HG02943 (cell line): ENCODE measurements around the gene RAP1GAP2.

Source experiments
- ATAC-seq: cut with Tn5 transposase; IDR thresholded peaks from one replicate; pipeline ENCODE4 v1.9.1; 2021; ENCODE audit warnings: mild to moderate bottlenecking, low read depth, moderate library complexity; ENCODE audit not compliant: unreplicated experiment

RAP1GAP2 gene

DNA sequence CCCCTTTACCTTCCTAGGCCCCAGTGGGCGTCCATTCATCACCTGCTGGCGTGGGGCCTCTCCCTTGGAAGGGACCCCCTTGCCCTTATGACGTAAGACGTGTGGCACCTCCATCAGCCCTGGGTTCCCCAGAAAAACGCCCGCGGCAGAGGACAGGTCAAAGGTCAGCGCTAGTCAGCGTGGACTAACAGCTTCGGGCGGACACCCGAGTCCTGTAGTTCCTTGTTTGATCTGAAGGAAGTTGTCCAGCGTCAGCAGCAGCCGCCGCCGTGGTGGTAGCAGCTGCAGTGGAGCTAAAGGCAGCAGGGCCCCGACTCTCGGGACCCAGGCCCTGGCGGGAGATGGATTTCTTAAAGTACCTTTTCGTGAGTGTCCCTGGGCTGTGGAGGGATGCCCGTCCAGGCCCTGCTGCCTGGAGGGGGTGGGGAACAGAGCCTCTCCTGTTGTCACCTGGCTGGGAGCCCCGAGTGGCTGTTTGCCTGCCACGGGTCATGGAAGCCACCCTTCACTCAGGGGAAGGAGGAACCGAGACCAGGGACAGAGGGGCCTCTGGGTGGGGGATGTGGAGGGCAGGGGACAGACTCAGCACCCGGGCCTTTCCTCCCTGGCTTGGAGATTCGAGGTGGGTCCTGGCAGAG lies 143.6 kb downstream of the RAP1GAP2 start:
- ATAC-seq = no peak

DNA sequence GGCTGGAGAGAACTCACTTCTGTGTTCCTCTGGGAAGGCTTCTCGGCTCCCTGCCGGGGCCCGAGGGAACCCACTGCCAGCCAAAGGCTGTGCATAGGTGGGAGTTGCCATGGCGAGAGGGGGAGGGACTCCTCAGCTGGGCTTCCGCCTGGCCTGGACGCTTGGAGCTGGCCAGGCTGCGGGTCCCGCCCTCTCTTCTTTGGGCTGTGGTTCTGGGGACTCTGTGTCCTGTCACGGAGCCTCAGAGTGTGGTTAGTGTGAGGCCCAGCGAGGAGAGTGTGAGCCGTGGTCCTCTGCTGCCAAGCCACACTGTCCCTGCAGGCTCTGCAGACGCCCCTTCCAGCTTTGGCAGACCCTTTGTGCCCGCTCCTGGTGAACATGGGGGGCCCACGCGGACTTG lies 144.1 kb downstream of the RAP1GAP2 start:
- no peak for ATAC-seq

DNA sequence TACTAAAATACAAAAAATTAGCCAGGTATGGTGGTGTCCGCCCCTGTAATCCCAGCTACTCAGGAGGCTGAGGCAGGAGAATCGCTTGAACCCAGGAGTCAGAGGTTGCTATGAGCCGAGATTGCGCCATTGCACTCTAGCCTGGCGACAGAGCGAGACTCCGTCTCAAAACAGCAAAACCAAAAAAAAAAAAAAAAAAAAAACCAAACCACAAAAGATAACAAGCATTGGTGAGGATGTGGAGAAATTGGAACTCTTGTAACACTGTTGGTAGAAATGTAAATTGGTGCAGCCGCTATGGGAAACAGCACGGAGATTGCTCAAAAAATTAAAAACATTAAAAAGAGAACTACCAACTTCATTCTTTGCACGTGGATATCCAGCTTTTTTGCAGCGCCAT lies 147.7 kb downstream of the RAP1GAP2 start:
- ATAC-seq = no peak

DNA sequence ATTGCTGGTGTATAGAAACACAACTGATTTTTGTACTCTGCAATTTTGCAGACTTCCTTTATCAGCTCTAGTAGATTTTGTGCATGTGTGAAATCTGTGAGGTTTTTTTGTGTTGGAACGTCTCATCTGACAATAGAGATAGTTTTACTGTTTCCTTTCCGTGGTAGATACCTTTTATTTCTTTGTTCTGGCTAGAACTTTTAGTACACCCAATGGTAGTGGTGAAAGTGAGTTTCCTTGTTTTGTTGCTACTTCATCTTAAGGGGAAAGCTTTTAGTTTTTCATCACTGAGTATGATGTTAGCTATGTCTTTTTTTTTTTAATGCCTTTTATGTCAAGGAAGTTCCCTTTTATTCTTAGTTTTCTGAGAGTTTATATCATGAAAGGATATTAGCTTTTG lies 149.1 kb downstream of the RAP1GAP2 start:
- no peak for ATAC-seq

DNA sequence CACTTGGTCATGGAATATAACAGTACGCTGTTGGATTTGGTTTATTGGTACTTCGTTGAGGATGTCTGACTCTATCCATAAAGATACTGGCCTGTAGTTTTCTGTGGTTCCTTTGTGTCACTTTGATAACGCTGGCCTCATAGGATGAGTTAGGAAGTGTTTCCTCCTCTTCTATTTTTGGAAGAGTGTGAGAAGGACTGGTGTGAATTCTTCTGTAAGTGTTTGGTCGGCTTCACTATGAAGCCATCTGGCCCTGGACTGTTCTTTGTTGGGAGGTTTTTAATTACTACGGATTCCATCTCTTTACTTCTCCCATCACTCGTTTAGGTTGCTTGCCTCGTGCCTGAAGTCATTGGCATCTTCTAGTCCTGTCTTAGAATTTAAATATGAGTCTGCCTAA lies 149.9 kb downstream of the RAP1GAP2 start:
- ATAC-seq = no peak

DNA sequence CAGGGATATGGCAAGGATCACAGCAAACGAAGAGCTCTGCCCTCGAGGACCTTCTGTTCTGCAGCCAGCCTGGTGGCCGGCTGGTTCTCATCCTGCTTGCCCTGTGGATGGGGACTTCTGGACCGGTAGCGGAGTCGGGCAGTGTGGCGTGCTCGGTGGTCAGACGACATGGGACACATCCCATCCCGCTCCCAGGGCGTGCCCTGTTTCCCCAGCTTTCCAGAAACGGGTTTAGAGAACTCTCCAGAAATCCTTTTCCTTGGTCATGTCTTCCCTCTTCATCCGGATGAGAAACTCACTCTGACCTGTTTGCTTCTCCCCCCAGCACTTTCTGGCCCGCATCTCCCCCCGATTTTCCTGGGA lies 151.3 kb downstream of the RAP1GAP2 start:
- no peak for ATAC-seq

DNA sequence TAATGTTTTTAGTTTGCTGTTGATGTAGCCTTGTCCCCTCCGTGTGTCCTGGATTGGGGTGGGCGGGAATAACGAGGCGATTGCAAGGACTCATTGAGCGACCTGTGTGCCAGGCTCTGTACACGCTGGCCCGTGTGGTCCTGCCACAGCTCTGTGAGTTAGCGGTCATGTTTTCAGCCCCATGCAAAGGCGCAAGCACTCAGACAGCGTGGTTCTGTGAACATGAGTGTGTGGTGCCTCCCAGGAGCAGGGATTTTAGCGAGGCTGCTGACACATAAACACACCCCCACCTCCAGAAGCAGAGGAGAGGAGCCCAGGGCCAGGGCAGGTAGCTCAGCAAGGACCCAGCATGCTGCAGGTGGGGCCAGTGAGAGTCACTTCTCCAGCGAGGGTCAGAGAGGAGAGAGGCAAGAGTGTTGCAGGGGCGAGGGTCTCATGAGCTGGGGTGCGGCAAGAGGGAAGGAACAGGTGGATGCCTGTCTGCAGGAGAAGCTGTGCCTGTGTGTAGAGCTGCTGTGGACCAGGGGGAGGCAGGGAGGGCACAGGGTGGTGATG lies 151.8 kb downstream of the RAP1GAP2 start:
- no peak for ATAC-seq

DNA sequence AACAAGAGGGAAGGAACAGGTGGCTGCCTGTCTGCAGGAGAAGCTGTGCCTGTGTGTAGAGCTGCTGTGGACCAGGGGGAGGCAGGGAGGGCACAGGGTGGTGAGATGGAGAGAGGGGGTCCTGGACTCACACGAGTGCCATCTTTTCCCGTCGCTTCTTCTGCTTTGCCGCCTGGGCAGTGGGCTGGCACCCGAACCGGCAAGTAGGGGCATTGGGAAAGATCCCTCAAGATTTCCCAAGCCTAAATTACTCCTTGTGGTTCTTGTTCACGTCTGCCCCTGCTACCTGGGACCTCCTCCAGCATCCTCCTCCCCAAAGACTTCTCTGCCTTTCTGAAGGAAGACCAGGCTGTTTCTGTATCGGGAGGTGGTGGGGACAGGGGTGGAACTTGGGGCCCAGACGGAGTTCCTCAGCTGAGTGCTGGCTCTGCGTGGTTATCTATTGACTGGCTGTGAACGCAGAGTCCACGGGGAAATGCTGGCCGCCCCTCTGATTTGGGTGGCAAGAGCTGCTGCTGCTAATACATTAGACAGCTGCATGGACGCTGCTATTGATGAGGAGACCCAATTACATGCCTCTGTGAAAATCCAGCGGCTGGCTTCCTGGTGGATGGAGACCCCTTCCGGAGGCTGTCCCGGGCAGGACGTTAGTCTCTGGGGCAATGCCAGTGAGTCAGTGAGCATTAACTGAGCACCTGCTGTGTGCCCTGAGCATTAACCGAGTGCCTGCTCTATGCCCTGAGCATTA lies 152.7 kb downstream of the RAP1GAP2 start:
- no peak for ATAC-seq

DNA sequence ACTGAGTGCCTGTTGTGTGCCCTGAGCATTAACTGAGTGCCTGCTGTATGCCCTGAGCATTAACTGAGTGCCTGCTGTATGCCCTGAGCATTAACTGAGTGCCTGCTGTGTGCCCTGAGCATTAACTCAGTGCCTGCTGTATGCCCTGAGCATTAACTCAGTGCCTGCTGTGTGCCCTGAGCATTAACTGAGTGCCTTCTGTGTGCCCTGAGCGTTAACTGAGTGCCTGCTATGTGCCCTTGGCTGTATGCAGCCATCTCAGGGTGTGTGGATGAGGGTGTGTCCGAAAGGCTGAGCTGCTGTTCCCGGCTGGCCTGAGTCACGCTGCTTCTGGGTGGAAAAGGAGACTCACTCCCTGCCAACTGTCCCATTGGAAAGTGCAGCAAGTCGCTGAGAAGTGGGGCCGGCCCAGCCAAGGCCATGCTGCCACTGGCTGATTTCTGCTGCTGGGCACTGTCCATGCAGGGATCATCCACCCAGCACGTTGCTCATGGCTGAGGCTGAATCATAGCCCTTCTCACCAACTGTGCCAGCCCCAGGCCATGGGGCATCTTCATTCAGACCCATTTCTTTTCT lies 153.3 kb downstream of the RAP1GAP2 start:
- no peak for ATAC-seq

DNA sequence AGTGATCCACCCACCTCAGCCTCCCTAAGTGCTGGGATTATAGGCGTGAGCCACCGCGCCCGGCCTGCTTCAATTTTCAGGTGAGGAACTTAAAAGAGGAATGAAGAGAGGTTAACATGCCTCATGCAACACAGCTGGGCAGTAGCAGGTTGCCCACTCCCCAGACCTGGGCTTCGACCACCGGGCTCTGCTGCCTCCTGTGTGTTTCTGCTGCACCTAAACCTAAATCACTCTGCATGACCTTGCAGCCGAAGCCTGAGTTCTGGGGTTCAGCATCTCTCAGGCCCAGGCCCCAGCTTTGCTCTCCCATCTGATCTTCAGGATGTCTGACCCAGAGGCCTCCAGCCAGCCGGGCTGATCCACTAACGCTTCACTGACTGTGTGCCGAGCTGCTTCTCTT lies 154.6 kb downstream of the RAP1GAP2 start:
- ATAC-seq = no peak

DNA sequence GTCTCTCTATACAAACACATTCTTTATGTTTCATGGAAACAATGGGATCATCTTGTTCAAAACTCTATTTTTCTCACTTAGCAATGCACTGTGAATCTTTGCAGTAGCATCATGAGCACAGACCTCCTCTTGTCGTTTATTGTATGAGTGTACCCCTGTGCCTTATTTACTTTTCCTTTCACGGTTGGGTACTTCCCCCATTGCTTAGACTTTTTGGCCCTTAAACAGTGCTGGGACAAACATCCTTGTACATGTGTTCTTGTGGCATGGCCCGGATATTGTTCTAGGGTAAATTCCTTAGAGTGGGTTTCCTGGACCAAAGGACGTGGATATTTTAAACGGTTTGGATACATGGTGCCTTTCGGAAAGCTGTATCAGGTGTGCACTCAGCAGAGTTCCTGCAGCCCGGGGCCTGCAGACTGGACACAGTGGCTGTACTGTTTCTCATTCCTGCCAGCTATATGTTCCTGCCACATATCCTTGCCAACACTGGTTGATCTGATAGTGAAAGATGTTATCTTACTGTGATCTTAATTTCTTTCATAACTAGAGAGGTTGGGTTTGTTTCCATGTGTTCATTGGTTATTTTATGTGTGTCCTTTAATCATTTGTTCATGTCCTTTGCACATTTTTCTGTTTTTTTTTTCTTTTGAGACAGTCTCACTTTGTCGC lies 156.1 kb downstream of the RAP1GAP2 start:
- ATAC-seq = no peak

DNA sequence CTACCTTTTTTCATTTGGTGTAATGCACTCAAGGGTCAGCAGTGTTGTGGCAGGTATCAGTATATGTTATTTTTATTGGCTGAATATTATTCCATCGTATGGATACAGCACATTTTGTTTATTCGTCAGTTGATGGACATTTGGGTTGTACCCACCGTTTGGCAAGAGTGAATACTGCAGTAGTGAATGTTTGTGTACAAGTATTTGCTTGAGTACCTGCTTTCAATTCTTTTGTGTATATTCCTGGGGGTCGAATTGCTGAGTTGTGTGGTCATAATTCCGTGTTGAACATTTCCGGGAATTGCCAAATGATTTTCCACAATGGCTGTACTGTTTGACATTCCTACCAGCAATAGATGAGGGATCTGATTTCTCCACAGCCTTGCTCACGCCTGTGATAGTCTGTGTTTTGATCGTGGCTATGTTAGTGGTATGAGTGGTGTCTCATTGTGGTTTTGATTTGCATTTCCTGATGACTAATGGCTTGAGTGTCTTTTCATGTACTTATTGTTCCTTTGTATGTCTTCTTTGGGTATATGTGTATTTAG lies 158.7 kb downstream of the RAP1GAP2 start:
- ATAC-seq = no peak

DNA sequence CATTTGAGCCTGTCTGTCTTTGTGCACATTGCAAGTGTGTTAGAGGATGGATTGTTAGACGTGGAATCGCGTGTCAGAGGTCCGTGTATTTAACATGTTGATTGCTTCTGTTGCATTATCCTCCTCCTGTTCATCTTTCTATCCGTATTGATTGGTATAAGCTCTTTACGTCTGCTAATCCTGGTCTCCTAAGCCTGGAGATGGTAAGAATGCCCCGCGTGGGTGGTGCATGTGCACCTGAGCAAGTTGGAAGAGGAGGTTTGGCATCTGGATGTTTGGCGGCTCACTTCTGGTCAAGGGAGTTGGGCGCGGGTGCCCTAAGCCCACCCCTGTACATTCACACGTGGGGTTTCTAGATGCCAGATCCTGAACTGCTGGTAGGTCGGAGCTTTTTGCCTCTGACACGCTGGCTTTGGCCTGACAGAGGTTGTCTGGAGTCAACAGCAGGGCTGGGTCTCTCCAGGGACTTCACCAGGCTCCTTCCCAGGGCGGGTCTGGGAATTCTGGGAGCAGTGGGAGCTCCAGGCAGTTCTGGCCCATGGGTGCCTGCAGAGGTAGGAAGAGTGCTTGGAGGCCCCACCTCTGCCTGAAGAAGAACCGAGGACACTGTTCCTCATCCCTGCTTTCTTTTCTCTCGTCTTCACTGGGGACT lies 159.8 kb downstream of the RAP1GAP2 start:
- ATAC-seq = no peak

DNA sequence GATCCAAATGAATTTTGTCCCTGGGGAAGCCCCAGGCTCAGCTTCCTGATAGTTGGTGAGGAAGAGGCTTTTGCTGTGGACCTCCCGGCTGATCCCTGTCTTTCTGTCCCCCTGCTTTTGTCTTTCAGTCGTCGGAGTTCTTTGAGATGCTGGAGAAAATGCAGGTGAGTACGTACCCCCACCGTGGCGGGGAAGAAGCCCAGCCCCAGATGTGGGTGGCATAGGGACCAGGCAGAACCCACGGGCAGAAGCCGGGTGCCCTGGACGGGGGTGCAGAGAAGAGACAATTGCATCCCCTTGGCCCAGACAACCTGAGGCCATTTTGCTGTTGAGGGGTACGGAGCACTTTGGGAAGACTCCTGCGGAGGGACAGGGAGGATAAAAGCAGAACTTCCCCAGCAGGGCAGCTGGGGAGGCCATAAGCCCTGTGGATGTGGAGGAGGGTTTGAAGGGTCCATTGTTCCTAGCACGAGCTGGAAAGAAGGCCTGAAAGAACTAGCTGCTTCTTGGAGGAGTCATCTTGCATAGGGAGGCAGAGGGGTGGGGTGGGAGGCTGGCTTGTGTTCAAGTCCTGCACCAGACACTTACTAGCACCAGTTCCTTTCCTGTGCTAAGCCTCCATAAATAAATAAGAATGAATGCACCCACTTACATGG lies 161.5 kb downstream of the RAP1GAP2 start:
- no peak for ATAC-seq

DNA sequence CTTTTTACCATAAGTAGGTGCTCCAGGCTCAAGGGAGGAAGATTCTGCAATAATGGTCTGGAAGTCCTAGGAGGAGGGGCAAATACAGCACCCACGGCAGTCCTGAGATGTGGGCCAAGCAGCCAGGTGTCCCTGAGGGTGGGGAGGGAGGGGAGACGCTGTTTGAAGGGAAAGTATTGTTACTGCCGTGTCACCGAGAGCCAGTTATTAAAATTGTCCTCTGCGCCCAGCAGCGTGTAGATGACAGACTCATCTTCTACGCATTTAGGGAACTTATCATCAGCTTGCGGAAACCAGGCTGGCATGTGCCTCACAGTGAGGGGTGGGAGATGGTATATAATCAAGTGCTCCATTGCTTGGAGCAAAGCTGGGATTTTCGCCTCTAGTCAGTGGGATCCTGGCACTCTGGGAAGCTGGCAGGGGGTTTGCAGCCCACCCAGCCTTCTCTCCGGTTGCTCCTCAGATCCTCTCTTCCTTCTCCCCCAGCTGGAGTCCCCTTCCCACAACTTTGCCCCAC lies 162.5 kb downstream of the RAP1GAP2 start:
- no peak for ATAC-seq

DNA sequence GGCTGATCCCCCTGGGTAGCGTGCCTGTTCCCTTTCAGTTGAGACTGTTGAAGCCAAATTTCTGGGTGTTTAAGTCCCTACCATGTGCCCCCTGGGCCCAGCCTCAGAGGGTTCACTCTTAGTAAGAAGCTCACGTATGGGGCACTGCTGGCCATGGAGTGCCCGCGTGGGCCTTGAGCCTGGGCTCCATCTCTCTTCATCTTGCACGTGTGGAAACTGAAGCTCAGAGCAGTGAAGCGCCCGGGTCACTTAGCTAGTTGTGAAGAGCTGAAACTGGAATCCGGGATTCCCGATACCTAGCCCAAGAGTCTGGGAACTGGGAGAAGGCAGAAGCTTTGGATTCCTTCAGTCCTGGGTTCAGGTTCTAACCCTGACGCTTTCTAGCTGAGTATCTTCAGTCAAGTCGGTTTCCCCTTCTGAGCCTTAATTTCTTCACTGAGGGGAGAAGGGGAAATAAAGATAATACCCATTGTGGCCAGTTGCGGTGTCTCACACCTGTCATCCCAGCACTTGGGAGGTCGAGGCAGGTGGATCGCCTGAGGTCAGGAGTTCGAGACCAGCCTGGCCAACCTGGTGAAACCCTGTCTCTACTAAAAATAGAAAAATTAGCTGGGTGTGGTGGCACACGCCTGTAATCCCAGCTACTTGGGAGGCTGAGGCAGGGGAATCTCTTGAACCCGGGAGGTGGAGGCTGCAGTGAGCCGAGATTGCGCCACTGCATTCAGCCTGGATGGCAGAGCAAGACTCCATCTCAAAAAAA lies 163.3 kb downstream of the RAP1GAP2 start:
- ATAC-seq = no peak

DNA sequence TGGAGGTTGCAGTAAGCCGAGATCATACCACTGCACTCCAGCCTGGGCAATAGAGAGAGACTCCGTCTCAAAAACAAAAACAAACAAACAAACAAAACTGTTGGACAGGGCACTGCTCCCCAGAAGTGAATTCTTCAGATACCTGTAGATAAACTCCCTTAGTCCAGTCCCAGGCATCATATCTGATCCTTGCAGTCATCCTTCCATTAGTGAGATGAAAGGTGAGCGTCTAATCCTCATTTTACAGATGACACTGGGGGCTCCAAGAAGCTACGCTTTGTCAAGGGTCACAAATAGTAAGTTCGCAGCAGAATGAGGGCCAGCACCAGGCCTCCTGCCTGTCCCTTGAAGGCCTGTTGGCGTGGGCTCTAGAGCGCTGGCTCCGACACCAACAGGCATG lies 165.2 kb downstream of the RAP1GAP2 start:
- ATAC-seq = no peak

DNA sequence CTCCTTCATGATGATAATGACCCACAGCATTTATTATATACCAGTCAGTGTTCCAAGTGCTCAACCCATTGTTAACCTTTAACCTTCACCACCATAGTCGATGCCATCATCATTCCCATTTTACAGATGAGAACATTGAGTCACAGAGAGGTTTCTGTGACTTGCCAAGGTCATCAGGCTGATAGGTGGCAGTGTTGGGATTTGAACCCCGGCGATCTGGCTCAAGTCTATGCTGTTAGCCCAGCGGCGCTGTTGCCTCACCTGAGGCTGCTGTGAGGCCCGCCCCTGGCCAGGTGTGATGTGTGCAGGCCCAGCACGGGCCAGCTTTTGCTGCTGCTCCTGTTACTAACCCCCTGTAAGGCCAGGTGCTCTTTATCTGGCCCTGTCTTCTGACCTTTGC lies 166.0 kb downstream of the RAP1GAP2 start:
- no peak for ATAC-seq

DNA sequence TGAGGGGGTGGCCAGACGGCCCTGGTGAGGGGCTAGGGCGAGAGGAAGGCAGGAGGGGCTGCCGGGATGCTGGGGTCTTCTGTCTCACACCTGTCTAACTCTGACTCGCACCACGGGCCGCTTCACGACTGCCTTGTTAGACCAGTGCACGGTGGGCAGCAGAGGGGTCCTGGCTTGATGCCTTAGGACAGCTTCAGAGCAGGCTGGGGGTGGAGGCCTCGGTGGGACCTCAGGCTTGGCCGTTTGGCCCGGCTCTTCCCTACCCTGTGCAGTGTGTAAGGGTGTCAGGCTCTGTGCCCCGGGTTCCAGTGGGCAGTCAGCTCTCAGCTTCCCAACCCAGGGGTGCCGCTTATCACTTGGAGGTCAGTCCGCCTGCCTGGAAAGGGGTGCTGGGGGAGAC lies 166.5 kb downstream of the RAP1GAP2 start:
- ATAC-seq = no peak
